GM23338 (cell line): ENCODE data around the gene CCDC167. TPM values are rescaled to one million over a fixed set of nuclear protein-coding genes. Genes with fewer than 3 reads are reported as not detected.

Experiments
- ATAC-seq: fragments of 200-7000 bp; cut with Tn5 transposase; 3 replicates; pipeline ENCODE4 v1.9.1; 2020
- DNase-seq: peaks from one replicate; pipeline ENCODE4 v3.0.0-alpha.2; 2015; ENCODE audit warnings: low spot score
- H2AFZ ChIP-seq: fragments of 200-600 bp; sonication (generic); 2 replicates; pipeline ENCODE4 v1.8.0; 2016; ENCODE audit warnings: antibody characterized with exemption, mild to moderate bottlenecking, moderate library complexity
- H3F3A ChIP-seq: fragments of 200-600 bp; sonication (generic); replicated peaks from 2 replicates; pipeline ENCODE4 v1.8.0; 2017; ENCODE audit warnings: antibody characterized with exemption, mixed run types, low read depth
- H3K27ac ChIP-seq: fragments of 200-600 bp; sonication (generic); 2 replicates; pipeline ENCODE4 v1.6.1; 2016; ENCODE audit warnings: low read depth
- H3K27me3 ChIP-seq: fragments of 200-600 bp; sonication (generic); 2 replicates; pipeline ENCODE4 v1.8.0; 2016; ENCODE audit warnings: mild to moderate bottlenecking, mixed run types, moderate library complexity; ENCODE audit not compliant: insufficient read depth
- H3K36me3 ChIP-seq: fragments of 200-600 bp; sonication (generic); 2 replicates; pipeline ENCODE4 v1.8.0; 2016; ENCODE audit warnings: mild to moderate bottlenecking; ENCODE audit not compliant: insufficient read depth
- H3K4me1 ChIP-seq: fragments of 200-600 bp; sonication (generic); 2 replicates; pipeline ENCODE4 v1.8.0; 2016; ENCODE audit warnings: mild to moderate bottlenecking, moderate library complexity; ENCODE audit not compliant: insufficient read depth
- H3K4me2 ChIP-seq: fragments of 200-600 bp; sonication (generic); 2 replicates; pipeline ENCODE4 v1.7.1; 2017; ENCODE audit warnings: mixed run types
- H3K4me3 ChIP-seq: fragments of 200-600 bp; sonication (generic); 2 replicates; pipeline ENCODE4 v1.6.1; 2016; ENCODE audit warnings: mixed run types
- H3K79me2 ChIP-seq: fragments of 200-600 bp; sonication (generic); replicated peaks from 2 replicates; pipeline ENCODE4 v1.8.0; 2017; ENCODE audit warnings: mild to moderate bottlenecking; ENCODE audit not compliant: insufficient read depth
- H3K9me2 ChIP-seq: fragments of 200-600 bp; sonication (generic); 2 replicates; pipeline ENCODE4 v1.8.0; 2017; ENCODE audit not compliant: insufficient read depth
- H4K20me1 ChIP-seq: fragments of 200-600 bp; sonication (generic); replicated peaks from 2 replicates; pipeline ENCODE4 v1.8.0; 2017; ENCODE audit warnings: mild to moderate bottlenecking; ENCODE audit not compliant: insufficient read depth
- H3K27ac Mint-ChIP-seq: 2 replicates; pipeline ENCODE4 v1.8.0; 2020; ENCODE audit warnings: inconsistent platforms, mild to moderate bottlenecking, moderate library complexity, mixed read lengths
- H3K27me3 Mint-ChIP-seq: 3 replicates; pipeline ENCODE4 v1.8.0; 2022; ENCODE audit warnings: low read depth, mild to moderate bottlenecking, moderate library complexity, mixed read lengths, inconsistent platforms; ENCODE audit not compliant: insufficient read depth, poor library complexity
- H3K36me3 Mint-ChIP-seq: 3 replicates; pipeline ENCODE4 v1.8.0; 2021; ENCODE audit warnings: low read depth, mild to moderate bottlenecking, inconsistent platforms, moderate library complexity, mixed read lengths
- H3K4me1 Mint-ChIP-seq: 3 replicates; pipeline ENCODE4 v1.8.0; 2020; ENCODE audit warnings: mild to moderate bottlenecking, inconsistent platforms, mixed read lengths
- H3K4me3 Mint-ChIP-seq: 3 replicates; pipeline ENCODE4 v1.8.0; 2021; ENCODE audit warnings: moderate library complexity, mild to moderate bottlenecking, inconsistent platforms, mixed read lengths
- H3K9me3 Mint-ChIP-seq: 3 replicates; pipeline ENCODE4 v1.8.0; 2020; ENCODE audit warnings: moderate library complexity, mild to moderate bottlenecking, inconsistent platforms, mixed read lengths
- CREB1 ChIP-seq: fragments of 250-450 bp; sonication (Bioruptor Pico); IDR thresholded peaks from 2 replicates; pipeline ENCODE4 v1.5.0; 2020; ENCODE audit warnings: low read depth, mild to moderate bottlenecking, moderate library complexity
- CTCF ChIP-seq, 2 experiments: fragments of 200-600 bp in 1 of 2; sonication (generic) in 1 of 2; conservative IDR thresholded peaks; 2 replicates each; pipeline versions ENCODE4 v1.5.1 to v1.6.1; 2016 to 2017; ENCODE audit warnings: antibody characterized with exemption in 2 of 2, low read depth in 2 of 2, mild to moderate bottlenecking in 2 of 2, moderate library complexity in 1 of 2
- ETS1 ChIP-seq: IDR thresholded peaks from 2 replicates; pipeline ENCODE4 v1.6.1; 2016; ENCODE audit warnings: antibody characterized with exemption
- JUNB ChIP-seq: IDR thresholded peaks from one replicate; pipeline ENCODE4 v1.6.1; 2016; ENCODE audit warnings: antibody characterized with exemption; ENCODE audit not compliant: unreplicated experiment
- STAT1 ChIP-seq: IDR thresholded peaks from one replicate; pipeline ENCODE4 v1.6.1; 2016; ENCODE audit warnings: antibody characterized with exemption; ENCODE audit not compliant: unreplicated experiment
- ZNF462 ChIP-seq: fragments of 250-450 bp; sonication (Bioruptor Pico); IDR thresholded peaks from 2 replicates; pipeline ENCODE4 v1.5.0; 2020; ENCODE audit warnings: mild to moderate bottlenecking, moderate library complexity
- polyA plus RNA-seq: library from polyadenylated mRNA; unstranded; fragments of >200 nt; fragmentation: Nextera tagmentation; extraction: Ambion mirVana; gene quantifications from 2 replicates; pipeline ENCODE4 v1.2.1, GENCODE V29; 2016
- total RNA-seq: library from RNA; depleted of rRNA; stranded (reverse); fragments of >200 nt; shearing (Covaris generic); gene quantifications from 2 replicates; pipeline ENCODE4 v1.2.3, GENCODE V29; 2014

The CCDC167 gene
- total and polyA plus RNA-seq, 2 experiments from 2014 or later, result 17.6 to 21.4 TPM

- TF ChIP-seq ZNF462 (CRISPR knock-in tag) (no peak), ETS1 (no peak), JUNB (no peak)
These were observed 9.0 kb downstream of the CCDC167 start (continued) for GRCh38 chr6:37490536-37491170.

GRCh38 chr6:37489697-37490336, 9.9 kb downstream of the CCDC167 start:
- no peak for DNase-seq
- Histone ChIP-seq H3K4me1 (peaks cover 15% of the 10 kb centered on the region), H4K20me1 (0 out of 2 replicates have a peak, but pooled peaks cover 5% of the 10 kb centered on the region), H3K4me3 (no peak overlapping the region), H3K27ac (no peak overlapping the region), H3K36me3 (no peaks in the 10 kb centered on the region), H3K4me2 (no peak overlapping the region), H3F3A (0 out of 2 replicates have a peak, but pooled peaks cover 3% of the 10 kb centered on the region), H2AFZ (no peak overlapping the region), H3K9me2 (no peaks in the 10 kb centered on the region), H3K27me3 (no peaks in the 10 kb centered on the region), H3K79me2 (no peaks in the 10 kb centered on the region)
- Mint-ChIP-seq H3K4me1 (peaks cover 40% of the 10 kb centered on the region), H3K27me3 (peaks cover 14% of the 10 kb centered on the region), H3K4me3 (no peak overlapping the region), H3K36me3 (no peaks in the 10 kb centered on the region), H3K9me3 (no peaks in the 10 kb centered on the region), H3K27ac (peak overlapping the region; percentile 18; the same call in 1 of the 2 replicates)
- peak; percentile 18 for ATAC-seq
- TF ChIP-seq CREB1 (CRISPR knock-in tag) (no peak), CTCF (conservative IDR thresholded peaks at IDR 0.05; ENCODE audit: low read depth in 2 of 2) (peak; percentile 4 to 18; a peak in 3 of 4 replicates), STAT1 (no peak)
